Kidney capillary endothelial cell (primary cell): ENCODE measurements around the gene RNPEPL1.

Source experiments
- DNase-seq: peaks from one replicate; pipeline ENCODE4 v3.0.0-alpha.2; 2018; ENCODE audit warnings: low spot score

The RNPEPL1 gene

DNA sequence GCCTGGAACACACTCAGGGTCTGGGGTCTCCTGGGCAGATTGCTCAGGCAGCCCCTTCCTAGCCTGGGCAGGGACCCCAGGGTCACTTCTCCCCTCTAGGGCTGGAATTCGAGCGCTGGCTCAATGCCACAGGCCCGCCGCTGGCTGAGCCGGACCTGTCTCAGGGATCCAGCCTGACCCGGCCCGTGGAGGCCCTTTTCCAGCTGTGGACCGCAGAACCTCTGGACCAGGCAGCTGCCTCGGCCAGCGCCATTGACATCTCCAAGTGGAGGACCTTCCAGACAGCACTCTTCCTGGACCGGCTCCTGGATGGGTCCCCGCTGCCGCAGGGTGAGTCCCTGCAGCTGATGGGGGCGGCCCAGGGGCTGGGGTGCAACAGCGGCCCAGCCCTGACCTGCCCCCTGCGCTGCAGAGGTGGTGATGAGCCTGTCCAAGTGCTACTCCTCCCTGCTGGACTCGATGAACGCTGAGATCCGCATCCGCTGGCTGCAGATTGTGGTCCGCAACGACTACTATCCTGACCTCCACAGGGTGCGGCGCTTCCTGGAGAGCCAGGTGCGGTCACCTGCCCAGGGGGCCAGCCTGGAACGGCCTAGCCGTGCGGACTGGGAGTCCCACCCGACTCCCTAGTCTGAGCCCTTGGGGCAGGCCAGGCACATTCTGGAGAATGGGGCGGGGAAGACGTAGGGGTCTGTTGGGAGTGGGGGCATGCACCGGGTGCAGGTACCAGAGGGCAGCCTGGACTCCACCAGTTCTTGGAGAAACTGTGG, 8.3 kb downstream of the RNPEPL1 start:
- DNase-seq: no peak

DNA sequence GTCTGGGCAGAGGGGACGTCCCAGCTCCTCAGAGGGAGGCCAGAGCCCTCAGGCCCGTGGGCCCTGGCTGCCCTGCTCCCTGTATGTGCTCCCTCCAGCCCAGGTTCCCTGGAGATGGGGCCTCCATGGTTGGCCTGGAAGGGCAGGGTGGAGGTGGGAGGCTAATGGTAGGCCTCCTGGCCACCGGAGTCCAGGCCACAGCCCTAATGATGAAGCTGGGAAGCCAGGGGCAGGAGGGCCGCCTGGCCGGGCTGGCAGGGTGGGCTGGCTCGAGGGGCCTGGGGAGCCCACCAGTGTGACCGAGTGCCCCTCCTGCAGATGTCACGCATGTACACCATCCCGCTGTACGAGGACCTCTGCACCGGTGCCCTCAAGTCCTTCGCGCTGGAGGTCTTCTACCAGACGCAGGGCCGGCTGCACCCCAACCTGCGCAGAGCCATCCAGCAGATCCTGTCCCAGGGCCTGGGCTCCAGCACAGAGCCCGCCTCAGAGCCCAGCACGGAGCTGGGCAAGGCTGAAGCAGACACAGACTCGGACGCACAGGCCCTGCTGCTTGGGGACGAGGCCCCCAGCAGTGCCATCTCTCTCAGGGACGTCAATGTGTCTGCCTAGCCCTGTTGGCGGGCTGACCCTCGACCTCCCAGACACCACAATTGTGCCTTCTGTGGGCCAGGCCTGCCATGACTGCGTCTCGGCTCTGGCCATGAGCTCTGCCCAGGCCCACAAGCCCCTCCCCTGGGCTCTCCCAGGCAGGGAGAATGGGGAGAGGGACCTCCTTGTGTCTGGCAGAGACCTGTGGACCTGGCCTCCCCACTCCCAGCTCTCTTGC, 9.2 kb downstream of the RNPEPL1 start:
- no peak for DNase-seq

- no peak for DNase-seq
Measured at GRCh38 chr2:240578110-240578450, 9.8 kb downstream of the RNPEPL1 start.

- no peak for DNase-seq
Measured at GRCh38 chr2:240578488-240578887, 10.2 kb downstream of the RNPEPL1 start.

DNA sequence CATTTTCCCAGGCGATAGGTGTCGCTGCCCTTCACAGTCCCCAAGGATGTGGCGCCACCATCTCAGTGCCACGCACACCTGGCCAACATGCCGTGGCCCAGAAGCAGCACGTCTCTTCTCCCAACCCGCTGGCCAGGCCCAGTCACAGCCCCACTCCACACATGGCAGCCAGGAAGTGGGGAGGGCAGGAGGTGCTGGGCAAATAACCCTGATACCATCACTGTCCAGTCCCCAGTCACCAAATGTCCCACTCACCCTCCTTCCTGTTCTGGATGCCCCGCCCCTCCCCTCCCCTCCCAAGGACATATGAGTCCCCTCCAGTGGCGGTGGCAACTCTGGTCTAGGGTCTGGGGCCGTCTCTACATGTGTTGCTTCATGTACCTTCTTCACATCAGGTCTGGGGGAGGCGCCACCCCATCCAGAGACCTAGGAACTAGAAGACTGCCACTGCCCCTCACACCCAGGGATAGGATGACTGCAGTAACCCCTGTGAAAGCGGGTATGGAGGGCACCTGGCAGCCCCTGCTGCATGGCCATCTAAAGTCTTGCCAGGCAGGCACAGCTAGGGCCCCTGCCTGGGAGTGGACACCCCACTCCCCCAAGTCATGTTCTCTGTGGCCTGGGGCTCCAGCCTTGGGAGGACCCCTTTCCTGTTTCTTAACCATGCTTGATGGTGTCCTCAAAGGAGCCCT, 10.9 kb downstream of the RNPEPL1 start:
- DNase-seq: no peak

DNA sequence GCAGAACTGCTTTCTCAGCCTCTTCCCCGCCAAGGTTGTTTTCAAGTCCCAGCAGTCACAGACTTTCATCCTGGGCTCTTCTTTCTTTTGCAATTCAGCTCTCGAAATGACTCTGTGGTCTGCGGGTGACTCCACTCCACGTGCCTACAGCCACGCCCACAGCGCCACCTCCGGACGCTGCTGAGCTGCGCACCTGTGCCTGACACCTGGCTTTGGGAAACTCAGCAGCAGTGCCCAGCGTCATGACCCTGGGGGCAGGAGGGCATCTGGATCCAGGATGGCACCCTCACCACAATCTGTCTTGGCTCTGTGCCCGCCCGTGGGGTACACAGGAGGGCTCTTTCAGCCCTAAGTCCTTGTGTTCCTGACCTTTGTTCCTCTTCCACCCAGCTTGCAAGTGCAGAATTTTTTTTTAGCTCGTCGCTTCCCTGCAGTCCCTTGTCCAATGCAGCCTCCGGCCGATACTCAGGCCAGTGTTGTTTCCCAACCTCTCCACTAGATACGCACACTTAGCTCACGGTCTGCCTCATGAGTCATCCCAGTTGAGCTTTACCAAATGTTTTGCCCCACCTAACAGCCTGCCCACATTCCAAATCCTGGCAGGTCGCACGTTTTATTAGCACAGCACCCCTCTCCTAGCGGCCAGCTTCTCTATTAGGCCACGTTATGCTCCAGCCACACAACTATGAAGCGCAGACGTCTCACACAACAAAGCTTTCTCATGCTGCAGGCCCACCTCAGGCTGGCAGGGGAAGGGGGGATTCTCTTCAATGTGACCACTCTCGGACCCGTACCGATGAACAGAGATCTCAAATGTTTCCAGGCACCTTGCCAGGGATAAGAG, 11.7 kb downstream of the RNPEPL1 start:
- DNase-seq: no peak

DNA sequence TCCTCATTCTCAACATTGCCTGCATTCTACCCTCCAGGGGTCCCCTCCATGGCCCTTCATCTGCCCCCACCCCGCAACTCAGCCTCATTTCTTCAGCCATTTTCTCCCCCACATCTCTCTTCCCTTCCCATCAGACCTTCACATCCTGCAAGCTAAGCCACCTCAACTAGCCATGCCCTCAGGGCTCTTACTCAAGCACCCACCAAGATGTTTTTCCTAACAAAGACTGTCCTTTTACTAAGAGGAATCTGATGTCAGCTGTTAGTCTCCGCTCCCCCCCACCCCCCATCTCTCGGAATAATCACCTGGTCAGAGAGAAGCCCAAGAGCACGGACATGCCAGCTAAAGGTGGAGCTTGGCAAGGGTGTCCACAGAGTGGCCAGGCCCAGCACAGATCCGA, 13.5 kb downstream of the RNPEPL1 start:
- no peak for DNase-seq

DNA sequence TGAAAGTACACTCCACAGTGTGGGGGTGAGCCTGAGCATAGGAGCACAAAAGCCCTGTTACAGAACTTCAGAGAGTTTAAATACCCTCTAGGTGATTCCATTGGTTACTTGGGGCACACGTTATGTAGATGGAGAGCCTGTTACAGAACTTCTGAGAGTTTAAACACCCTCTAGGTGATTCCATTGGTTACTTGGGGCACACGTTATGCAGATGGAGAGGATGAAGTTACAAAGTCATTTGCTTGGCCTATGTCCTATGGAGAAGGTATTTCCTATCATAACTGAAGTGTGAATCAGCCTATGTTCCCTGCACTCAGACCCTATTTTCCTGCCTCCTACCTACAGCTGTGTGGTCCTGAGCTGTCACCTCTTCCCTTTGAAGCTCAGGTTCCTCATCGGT, 14.5 kb downstream of the RNPEPL1 start:
- no peak for DNase-seq

DNA sequence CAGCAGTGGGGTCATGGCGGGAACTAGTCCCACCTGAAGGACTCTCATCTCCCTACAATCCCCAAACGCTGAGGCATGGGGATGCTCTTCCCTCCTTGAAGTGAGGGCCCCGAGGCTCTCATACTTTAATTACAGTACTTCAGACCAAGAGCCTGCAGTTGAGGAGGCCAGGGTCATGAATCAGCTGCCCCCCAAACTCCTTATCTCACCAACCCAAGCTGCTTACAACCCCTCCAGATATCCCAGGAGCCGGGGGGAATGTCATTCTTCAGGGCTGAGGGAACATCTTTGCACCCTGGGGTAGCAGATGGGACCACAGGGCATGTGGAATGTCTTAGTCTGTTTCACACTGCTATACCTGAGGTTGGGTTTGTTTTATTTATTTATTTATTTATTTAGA, 15.5 kb downstream of the RNPEPL1 start:
- no peak for DNase-seq

GRCh38 chr2:240584486-240585031, 16.3 kb downstream of the RNPEPL1 start:
- DNase-seq: peak; percentile 61

GRCh38 chr2:240585101-240585500, 16.8 kb downstream of the RNPEPL1 start:
- no peak for DNase-seq

GRCh38 chr2:240585681-240586197, 17.5 kb downstream of the RNPEPL1 start:
- no peak for DNase-seq

- peak; percentile 89 for DNase-seq
Measured at GRCh38 chr2:240586198-240586918, 18.1 kb downstream of the RNPEPL1 start, which contains the start of gene CAPN10. TSS of gene CAPN10 (plus strand) at chr2:240586734. CDS start at chr2:240586912, 178 bp downstream.

DNA sequence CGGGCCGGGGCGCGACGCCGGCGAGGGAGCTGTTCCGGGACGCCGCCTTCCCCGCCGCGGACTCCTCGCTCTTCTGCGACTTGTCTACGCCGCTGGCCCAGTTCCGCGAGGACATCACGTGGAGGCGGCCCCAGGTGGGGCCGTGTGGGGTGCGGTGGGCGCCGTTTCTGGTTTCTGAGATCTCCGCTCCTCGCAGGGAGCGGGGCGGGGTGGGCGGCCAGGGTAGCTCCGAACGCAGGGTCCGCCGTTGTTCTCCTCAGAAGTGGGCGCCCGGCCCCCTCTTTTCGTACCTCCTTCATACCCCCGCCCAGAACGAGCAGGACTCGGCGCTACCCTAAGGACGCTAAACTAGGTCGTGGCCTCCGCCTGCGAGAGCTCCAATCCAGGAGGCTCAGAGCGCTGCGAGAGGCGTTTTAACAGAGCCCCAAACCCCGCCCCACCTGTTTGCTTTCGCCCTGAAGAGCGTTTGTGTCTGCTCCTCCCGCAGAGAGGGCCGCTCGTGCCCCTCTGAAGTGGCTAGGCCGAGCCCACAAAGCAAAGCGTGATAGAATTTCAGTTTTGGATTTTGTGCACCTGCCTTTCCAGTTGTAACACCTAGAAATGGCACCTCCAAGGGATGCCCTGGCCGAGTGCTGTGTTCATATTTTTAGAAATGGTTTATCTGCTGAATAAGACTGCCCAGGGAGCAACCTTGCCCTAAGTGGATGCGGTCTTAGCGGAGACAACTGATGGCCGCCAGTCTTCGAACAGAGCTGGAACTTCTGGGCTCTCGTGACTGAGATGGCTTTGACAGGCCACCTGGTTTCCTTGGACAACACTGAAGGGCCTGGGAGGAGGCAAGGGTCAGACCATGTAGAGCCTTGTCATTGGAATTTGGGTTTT, 18.9 kb downstream of the RNPEPL1 start:
- no peak for DNase-seq

- DNase-seq: no peak
Measured at GRCh38 chr2:240588006-240588655, 19.8 kb downstream of the RNPEPL1 start.

DNA sequence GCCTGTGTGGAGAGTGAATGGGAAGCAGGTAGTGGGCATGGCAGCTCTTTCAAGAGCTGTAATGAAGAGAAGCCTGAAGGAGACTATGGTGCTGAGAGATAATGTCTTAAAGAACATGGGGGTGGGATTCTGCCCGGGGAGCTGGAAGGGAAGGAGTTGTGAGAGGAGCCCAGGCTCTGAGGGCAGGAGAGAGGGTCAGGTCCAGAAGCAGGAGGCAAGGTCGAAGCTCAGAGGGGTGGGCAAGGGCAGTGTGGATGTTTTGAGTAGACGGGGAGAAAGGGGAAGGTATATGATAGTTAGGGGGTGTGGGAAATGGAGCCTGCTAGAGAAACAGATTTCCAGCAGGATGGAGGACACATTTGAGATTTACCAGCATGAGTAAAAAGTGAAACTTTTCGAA, 20.4 kb downstream of the RNPEPL1 start:
- no peak for DNase-seq

- no peak for DNase-seq
Measured at GRCh38 chr2:240589375-240589774, 21.1 kb downstream of the RNPEPL1 start.

DNA sequence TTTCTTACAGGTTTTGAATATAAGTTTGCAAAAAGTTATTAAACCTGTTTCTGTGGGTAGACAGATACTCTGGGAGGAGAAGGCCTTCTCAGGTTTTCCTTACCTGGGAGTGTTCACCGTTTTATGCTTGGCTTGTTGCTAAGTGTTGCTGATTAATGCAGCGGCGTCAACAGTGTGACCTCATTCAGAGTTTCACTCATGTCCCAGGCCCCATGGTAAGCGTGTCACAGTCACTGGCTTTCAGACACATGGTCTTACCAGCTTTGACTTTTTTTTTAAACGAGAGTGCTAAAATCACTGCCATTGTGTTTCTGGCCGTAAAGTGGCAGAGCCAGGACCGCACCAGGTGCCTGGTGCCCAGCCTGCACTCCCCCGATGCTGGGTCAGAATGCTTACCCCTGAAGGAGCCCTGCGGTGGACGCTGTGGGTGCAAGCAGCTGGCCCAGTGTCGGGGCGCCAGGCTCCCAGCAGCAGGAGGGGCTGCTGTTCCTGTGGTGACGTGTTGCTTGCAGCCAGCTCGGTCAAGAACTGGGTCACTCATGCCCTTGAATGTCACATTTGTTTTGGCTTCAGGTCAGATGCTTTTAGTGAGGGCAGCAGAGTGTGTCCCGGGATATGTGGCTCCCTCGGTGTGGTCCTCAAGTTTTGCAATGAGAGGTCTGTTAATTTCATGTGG, 21.7 kb downstream of the RNPEPL1 start:
- DNase-seq: no peak
